HEK293 (cell line): ENCODE results near the gene FBL.
A peak's percentile ranks its signal among the peaks of the same experiment; 100 is the strongest.

Source experiments
- GFI1B ChIP-seq: fragments of 450-650 bp; formaldehyde crosslinking; IDR thresholded peaks from 2 replicates; pipeline ENCODE4 v1.5.1; 2016; ENCODE audit warnings: missing biosample characterization, missing genetic modification characterization
- HIC1 ChIP-seq: fragments of 450-650 bp; formaldehyde crosslinking; IDR thresholded peaks from 2 replicates; pipeline ENCODE4 v1.5.1; 2016; ENCODE audit warnings: missing biosample characterization, missing genetic modification characterization
- KLF1 ChIP-seq: fragments of 450-650 bp; formaldehyde crosslinking; IDR thresholded peaks from 2 replicates; pipeline ENCODE4 v1.5.1; 2016; ENCODE audit warnings: missing biosample characterization, missing genetic modification characterization
- MYNN ChIP-seq: fragments of 450-650 bp; formaldehyde crosslinking; IDR thresholded peaks from 2 replicates; pipeline ENCODE4 v1.5.1; 2016; ENCODE audit warnings: missing biosample characterization, missing genetic modification characterization, borderline replicate concordance
- OSR2 ChIP-seq: fragments of 450-650 bp; formaldehyde crosslinking; IDR thresholded peaks from 2 replicates; pipeline ENCODE4 v1.5.1; 2016; ENCODE audit warnings: missing biosample characterization, missing genetic modification characterization
- REST ChIP-seq: fragments of 450-650 bp; formaldehyde crosslinking; IDR thresholded peaks from 2 replicates; pipeline ENCODE4 v1.5.1; 2016; ENCODE audit warnings: missing biosample characterization, missing genetic modification characterization
- TSHZ1 ChIP-seq: fragments of 450-650 bp; formaldehyde crosslinking; IDR thresholded peaks from 2 replicates; pipeline ENCODE4 v1.5.1; 2016; ENCODE audit warnings: missing biosample characterization, missing genetic modification characterization, borderline replicate concordance
- ZBTB21 ChIP-seq: fragments of 450-650 bp; formaldehyde crosslinking; IDR thresholded peaks from 2 replicates; pipeline ENCODE4 v1.5.1; 2017; ENCODE audit warnings: missing biosample characterization, missing genetic modification characterization
- ZEB2 ChIP-seq: fragments of 450-650 bp; formaldehyde crosslinking; IDR thresholded peaks from 2 replicates; pipeline ENCODE4 v1.5.1; 2016; ENCODE audit warnings: missing biosample characterization, missing genetic modification characterization
- ZNF10 ChIP-seq: fragments of 450-650 bp; formaldehyde crosslinking; IDR thresholded peaks from 2 replicates; pipeline ENCODE4 v1.5.1; 2017; ENCODE audit warnings: missing biosample characterization, missing genetic modification characterization
- ZNF174 ChIP-seq: fragments of 450-650 bp; formaldehyde crosslinking; IDR thresholded peaks from 2 replicates; pipeline ENCODE4 v1.5.0; 2017; ENCODE audit warnings: missing biosample characterization, mild to moderate bottlenecking, missing genetic modification characterization
- ZNF266 ChIP-seq: fragments of 450-650 bp; formaldehyde crosslinking; IDR thresholded peaks from 2 replicates; pipeline ENCODE4 v1.5.1; 2016; ENCODE audit warnings: missing biosample characterization, missing genetic modification characterization, low read depth
- ZNF280C ChIP-seq: fragments of 450-650 bp; formaldehyde crosslinking; IDR thresholded peaks from 2 replicates; pipeline ENCODE4 v1.5.1; 2016; ENCODE audit warnings: missing biosample characterization, missing genetic modification characterization
- ZNF292 ChIP-seq: fragments of 450-650 bp; formaldehyde crosslinking; IDR thresholded peaks from 2 replicates; pipeline ENCODE4 v1.5.1; 2016; ENCODE audit warnings: low read depth, missing biosample characterization, missing genetic modification characterization, borderline replicate concordance
- ZNF394 ChIP-seq: fragments of 450-650 bp; formaldehyde crosslinking; IDR thresholded peaks from 2 replicates; pipeline ENCODE4 v1.5.1; 2016; ENCODE audit warnings: missing biosample characterization, missing genetic modification characterization, mild to moderate bottlenecking, moderate library complexity, borderline replicate concordance
- ZNF404 ChIP-seq: fragments of 450-650 bp; formaldehyde crosslinking; IDR thresholded peaks from 2 replicates; pipeline ENCODE4 v1.5.1; 2017; ENCODE audit warnings: missing biosample characterization, missing genetic modification characterization
- ZNF513 ChIP-seq: fragments of 450-650 bp; IDR thresholded peaks from 2 replicates; pipeline ENCODE4 v1.5.1; 2018; ENCODE audit warnings: missing biosample characterization, missing genetic modification characterization
- ZNF521 ChIP-seq: fragments of 450-650 bp; formaldehyde crosslinking; IDR thresholded peaks from 2 replicates; pipeline ENCODE4 v1.5.1; 2017; ENCODE audit warnings: missing biosample characterization, mild to moderate bottlenecking, missing genetic modification characterization
- ZNF560 ChIP-seq: fragments of 450-650 bp; formaldehyde crosslinking; IDR thresholded peaks from 2 replicates; pipeline ENCODE4 v1.5.1; 2017; ENCODE audit warnings: missing biosample characterization, missing genetic modification characterization, borderline replicate concordance
- ZNF610 ChIP-seq: fragments of 450-650 bp; formaldehyde crosslinking; IDR thresholded peaks from 2 replicates; pipeline ENCODE4 v1.5.1; 2016; ENCODE audit warnings: missing biosample characterization, missing genetic modification characterization, borderline replicate concordance
- ZNF639 ChIP-seq: fragments of 450-650 bp; formaldehyde crosslinking; IDR thresholded peaks from 2 replicates; pipeline ENCODE4 v1.5.1; 2016; ENCODE audit warnings: missing biosample characterization, missing genetic modification characterization
- ZNF658 ChIP-seq: fragments of 450-650 bp; formaldehyde crosslinking; IDR thresholded peaks from 2 replicates; pipeline ENCODE4; 2016; ENCODE audit warnings: missing biosample characterization, missing genetic modification characterization
- ZNF677 ChIP-seq: fragments of 450-650 bp; IDR thresholded peaks from 2 replicates; pipeline ENCODE4 v1.5.0; 2018; ENCODE audit warnings: missing biosample characterization, mild to moderate bottlenecking, missing genetic modification characterization, moderate library complexity
- ZNF785 ChIP-seq: fragments of 450-650 bp; formaldehyde crosslinking; IDR thresholded peaks from 2 replicates; pipeline ENCODE4 v1.5.1; 2016; ENCODE audit warnings: missing biosample characterization, missing genetic modification characterization

The FBL gene

GRCh38 chr19:39833464-39834286, 12.5 kb downstream of the FBL start, which contains the start of gene DYRK1B (continued):
- TF ChIP-seq ZNF639 (tag by site-specific recombination), result peak; percentile 80
- TF ChIP-seq ZNF513 (tag by site-specific recombination), result no peak
- peak; percentile 66 for TF ChIP-seq ZBTB21
- TF ChIP-seq OSR2, result peak; percentile 86; the same call in 1 of the 2 replicates
- peak; percentile 52; the same call in 1 of the 2 replicates for TF ChIP-seq ZNF677
- TF ChIP-seq MYNN, result peak; percentile 9; the same call in 1 of the 2 replicates
- TF ChIP-seq ZNF266 (tag by site-specific recombination), result no peak; the same call in 1 of the 2 replicates
- TF ChIP-seq ZNF521 (tag by site-specific recombination), result no peak
- TF ChIP-seq REST, result no peak; the same call in 1 of the 2 replicates
- peak; percentile 82 for TF ChIP-seq ZNF394 (tag by site-specific recombination)
- TF ChIP-seq ZNF404 (tag by site-specific recombination), result no peak
- TF ChIP-seq KLF1 (tag by site-specific recombination), result peak; percentile 97
- TF ChIP-seq ZNF280C (tag by site-specific recombination), result no peak
- peak; percentile 90; the same call in 1 of the 2 replicates for TF ChIP-seq ZNF610 (tag by site-specific recombination)
- TF ChIP-seq ZNF292, result no peak
- TF ChIP-seq ZNF10, result peak; percentile 97
- no peak for TF ChIP-seq ZNF174 (tag by site-specific recombination)
- TF ChIP-seq ZNF658, result no peak
- TF ChIP-seq HIC1 (tag by site-specific recombination), result peak; percentile 95
- peak; percentile 81 for TF ChIP-seq ZNF785 (tag by site-specific recombination)
- TF ChIP-seq ZEB2, result peak; percentile 93
- TF ChIP-seq ZNF560 (tag by site-specific recombination), result no peak
- TF ChIP-seq GFI1B (tag by site-specific recombination), result peak; percentile 49; the same call in 1 of the 2 replicates
- TF ChIP-seq TSHZ1 (tag by site-specific recombination), result no peak; the same call in 1 of the 2 replicates
